ENCODE data around the gene PBX2.
"Not testable (repeated sequence)": the region's sequence is repeated elsewhere in the genome, so short reads cannot be mapped to it uniquely, and the experiment has no call there.

Gene PBX2

GRCh38 chr6:32186151-32186840 is 3.7 kb downstream of the PBX2 start:
- not testable (repeated sequence) for DNase-seq

GRCh38 chr6:32185681-32186131 is 4.3 kb downstream of the PBX2 start:
- not testable (repeated sequence) for DNase-seq

- DNase-seq, result no peak
These were observed 5.8 kb downstream of the PBX2 start, which contains the start of gene AGER for GRCh38 chr6:32184084-32184640. Gene AGER, minus strand, starts transcription at chr6:32184253. Its CDS starts 31 bp downstream, at chr6:32184222.

- DNase-seq, result no peak
These were observed 6.4 kb downstream of the PBX2 start for GRCh38 chr6:32183483-32184083.

- DNase-seq, result no peak
These were observed 7.0 kb downstream of the PBX2 start for GRCh38 chr6:32183030-32183429.

GRCh38 chr6:32182555-32182981 is 7.4 kb downstream of the PBX2 start:
- no peak for DNase-seq

GRCh38 chr6:32181915-32182529 is 8.0 kb downstream of the PBX2 start:
- no peak for DNase-seq

- no peak for DNase-seq
These were observed 8.8 kb downstream of the PBX2 start for GRCh38 chr6:32181148-32181702.

- DNase-seq, result no peak
These were observed 10.1 kb downstream of the PBX2 start for GRCh38 chr6:32179766-32180405.

GRCh38 chr6:32178547-32179440 is 11.2 kb downstream of the PBX2 start:
- DNase-seq, result no peak

GRCh38 chr6:32177788-32178546 is 12.0 kb downstream of the PBX2 start, which contains the start of gene RNF5:
Gene RNF5, plus strand, starts transcription at chr6:32178405. Its CDS starts 107 bp downstream, at chr6:32178512.
- peak; percentile 88 for DNase-seq

- DNase-seq, result no peak
These were observed 12.7 kb downstream of the PBX2 start for GRCh38 chr6:32177183-32177787.

GRCh38 chr6:32176476-32177182 is 13.4 kb downstream of the PBX2 start:
- no peak for DNase-seq

GRCh38 chr6:32175711-32176475 is 14.1 kb downstream of the PBX2 start, which contains the start of gene AGPAT1:
Gene AGPAT1, minus strand, starts transcription at chr6:32176084. Its CDS starts 4,588 bp downstream, at chr6:32171496.
- peak; percentile 95 for DNase-seq

GRCh38 chr6:32175322-32175710 is 14.7 kb downstream of the PBX2 start:
- DNase-seq, result no peak

- no peak for DNase-seq
These were observed 15.6 kb downstream of the PBX2 start for GRCh38 chr6:32174416-32174815.

- DNase-seq, result no peak
These were observed 16.8 kb downstream of the PBX2 start for GRCh38 chr6:32173051-32173727.

- no peak for DNase-seq
These were observed 18.8 kb downstream of the PBX2 start for GRCh38 chr6:32171234-32171633.
